GM21576 (cell line): ENCODE measurements around the gene CELF1.
"Not testable (repeated sequence)": the region's sequence is repeated elsewhere in the genome, so short reads cannot be mapped to it uniquely, and the experiment has no call there.

Experiments used
- ATAC-seq: cut with Tn5 transposase; IDR thresholded peaks from one replicate; pipeline ENCODE4 v1.9.1; 2021; ENCODE audit warnings: mild to moderate bottlenecking, moderate library complexity; ENCODE audit not compliant: unreplicated experiment

The CELF1 gene

GRCh38 chr11:47577460-47578041, 24.6 kb upstream of the CELF1 start:
- no peak for ATAC-seq

- ATAC-seq: no peak
Observed at GRCh38 chr11:47573321-47573720, 20.4 kb upstream of the CELF1 start.

- no peak for ATAC-seq
Observed at GRCh38 chr11:47572715-47573255, 19.9 kb upstream of the CELF1 start.

- ATAC-seq: no peak
Observed at GRCh38 chr11:47571895-47572294, 19.0 kb upstream of the CELF1 start.

DNA sequence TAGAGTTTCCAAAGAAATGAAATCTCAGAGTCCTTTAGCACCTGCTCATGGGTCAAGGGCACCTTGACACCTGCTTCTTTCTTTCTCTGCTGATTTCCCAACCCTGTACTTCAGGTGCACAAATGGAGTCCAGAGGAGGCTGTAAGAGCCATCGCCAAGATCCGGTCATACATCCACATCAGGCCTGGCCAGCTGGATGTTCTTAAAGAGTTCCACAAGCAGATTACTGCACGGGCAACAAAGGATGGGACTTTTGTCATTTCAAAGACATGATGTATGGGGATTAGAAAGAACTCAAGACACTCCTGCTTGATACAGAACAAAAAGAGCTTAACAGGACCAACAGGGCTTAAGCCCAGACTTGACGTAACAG, 18.4 kb upstream of the CELF1 start:
- no peak for ATAC-seq

DNA sequence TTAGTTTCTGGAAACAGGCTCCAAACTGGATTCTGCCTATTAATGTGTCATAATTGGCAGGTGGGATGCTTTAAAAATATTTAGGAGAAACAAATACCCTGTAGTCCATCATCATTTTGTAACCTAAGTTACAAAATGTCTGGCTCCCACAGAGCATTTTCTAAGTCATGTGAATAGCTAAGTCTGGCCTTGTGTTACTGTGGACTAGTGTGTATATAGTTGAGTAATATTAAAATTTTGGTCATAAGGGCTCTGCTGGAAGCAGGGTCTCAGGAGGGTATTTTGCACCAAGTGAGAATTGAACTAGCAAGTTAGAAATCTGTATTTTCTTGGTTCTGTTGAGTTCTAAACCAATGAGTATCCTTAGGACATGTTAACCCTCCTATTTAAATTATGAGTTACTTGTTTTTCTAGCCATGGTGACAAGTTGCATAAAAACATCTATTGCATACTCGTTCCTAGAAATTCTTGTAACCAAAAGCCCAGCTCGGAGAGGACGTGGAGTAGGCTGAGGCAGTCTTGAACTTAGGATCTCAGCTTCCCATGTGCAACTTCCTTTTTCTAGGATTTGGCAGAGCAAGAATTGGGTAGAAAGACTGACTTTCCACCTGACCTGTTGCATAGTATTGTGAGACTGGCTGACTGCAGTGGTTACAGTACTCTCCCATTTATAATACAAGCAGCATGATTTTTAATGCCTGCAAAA, 17.9 kb upstream of the CELF1 start:
- no peak for ATAC-seq

DNA sequence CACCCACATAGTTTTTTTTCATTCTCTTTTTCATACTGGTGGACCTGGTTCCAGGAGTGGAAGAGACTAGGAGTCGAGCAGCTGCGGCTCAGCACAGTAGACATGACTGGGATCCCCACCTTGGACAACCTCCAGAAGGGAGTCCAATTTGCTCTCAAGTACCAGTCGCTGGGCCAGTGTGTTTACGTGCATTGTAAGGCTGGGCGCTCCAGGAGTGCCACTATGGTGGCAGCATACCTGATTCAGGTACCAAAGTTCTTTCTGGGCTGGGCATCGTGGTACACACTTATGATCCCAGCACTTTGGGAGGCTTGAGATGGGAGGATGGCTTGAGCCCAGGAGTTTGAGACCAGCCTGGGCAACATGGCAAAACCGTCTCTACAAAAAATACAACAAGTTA, 16.7 kb upstream of the CELF1 start:
- ATAC-seq: no peak

DNA sequence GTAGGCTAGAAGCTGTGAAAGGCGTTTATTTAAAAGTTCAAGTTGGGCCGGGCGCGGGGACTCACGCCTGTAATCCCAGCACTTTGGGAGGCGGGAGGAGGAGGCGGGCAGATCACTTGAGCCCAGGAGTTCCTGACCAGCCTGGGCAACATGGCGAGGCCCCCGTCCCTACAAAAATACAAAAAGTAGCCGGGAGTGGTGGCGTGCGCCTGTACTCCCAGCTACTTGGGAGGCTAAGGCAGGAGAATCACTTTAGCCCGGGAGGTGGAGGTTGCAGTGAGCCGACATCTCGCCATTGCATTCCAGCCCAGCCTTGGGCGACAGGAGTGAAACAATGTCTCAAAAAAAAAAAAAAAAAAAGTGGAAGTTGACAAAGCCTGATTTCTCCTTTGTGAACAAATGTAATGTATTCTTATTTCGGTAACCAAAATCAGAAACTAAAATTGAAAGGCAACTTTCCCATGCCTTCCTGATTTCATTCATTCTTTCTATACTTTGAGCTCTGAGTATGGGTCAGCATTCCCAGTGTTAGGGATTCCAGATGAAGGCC, 13.3 kb upstream of the CELF1 start:
- ATAC-seq: no peak

DNA sequence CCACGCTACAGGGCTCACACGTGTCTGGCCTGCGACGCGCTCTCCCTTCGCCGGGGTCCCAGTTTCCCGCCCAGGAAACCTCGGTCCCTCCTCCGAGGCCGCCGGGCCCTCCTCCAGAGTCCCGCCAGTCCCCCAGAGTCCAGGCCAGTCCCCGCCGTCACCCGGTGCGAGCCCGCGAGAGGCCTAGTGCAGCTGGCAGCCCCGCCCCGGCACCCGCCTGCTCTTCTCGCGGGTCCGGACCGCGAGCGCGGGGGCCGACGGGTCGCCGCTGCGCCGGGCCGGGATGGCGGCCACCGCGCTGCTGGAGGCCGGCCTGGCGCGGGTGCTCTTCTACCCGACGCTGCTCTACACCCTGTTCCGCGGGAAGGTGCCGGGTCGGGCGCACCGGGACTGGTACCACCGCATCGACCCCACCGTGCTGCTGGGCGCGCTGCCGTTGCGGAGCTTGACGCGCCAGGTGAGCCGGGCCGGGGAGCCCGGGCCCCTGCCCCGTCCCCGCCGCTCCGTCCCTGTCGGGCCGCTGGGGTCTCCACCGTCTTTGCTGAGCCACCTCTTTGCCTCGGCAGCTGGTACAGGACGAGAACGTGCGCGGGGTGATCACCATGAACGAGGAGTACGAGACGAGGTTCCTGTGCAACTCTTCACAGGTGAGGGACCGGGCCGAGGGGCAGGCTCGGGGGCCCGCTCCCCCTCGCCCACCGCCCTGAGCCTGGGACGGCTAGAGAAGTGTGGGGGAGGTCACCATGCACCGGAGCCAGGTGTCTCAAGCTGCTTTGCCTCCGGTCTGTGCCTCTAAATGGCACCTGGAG, 12.6 kb upstream of the CELF1 start, which contains the start of gene PTPMT1:
PTPMT1 (plus strand) TSS at position 260 of the 809 bp plus-strand sequence; CDS start at position 284, 24 bp downstream.
- ATAC-seq: peak; percentile 82

GRCh38 chr11:47564933-47565339, 12.0 kb upstream of the CELF1 start:
- ATAC-seq: peak; percentile 22

- not testable (repeated sequence) for ATAC-seq
Observed at GRCh38 chr11:47564366-47564765, 11.4 kb upstream of the CELF1 start.

- ATAC-seq: not testable (repeated sequence)
Observed at GRCh38 chr11:47562393-47562792, 9.5 kb upstream of the CELF1 start.

GRCh38 chr11:47560426-47560825, 7.5 kb upstream of the CELF1 start:
- ATAC-seq: no peak

GRCh38 chr11:47558695-47559094, 5.8 kb upstream of the CELF1 start:
- ATAC-seq: no peak

DNA sequence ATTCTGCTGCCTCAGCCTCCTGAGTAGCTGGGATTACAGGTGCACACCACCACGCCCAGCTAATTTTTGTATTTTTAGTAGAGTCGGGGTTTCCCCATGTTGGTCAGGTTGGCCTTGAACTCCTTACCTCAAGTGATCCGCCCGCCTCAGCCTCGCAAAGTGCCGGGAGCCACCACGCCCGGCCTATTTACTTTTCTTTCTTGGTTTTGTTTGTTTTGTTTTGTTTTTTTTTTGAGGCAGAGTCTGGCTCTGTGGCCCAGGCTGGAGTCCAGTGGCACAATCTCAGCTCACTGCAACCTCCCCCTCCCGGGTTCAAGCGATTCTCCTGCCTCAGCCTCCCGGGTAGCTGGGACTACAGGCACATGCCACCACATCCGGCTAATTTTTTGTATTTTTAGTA, 4.1 kb upstream of the CELF1 start:
- not testable (repeated sequence) for ATAC-seq

DNA sequence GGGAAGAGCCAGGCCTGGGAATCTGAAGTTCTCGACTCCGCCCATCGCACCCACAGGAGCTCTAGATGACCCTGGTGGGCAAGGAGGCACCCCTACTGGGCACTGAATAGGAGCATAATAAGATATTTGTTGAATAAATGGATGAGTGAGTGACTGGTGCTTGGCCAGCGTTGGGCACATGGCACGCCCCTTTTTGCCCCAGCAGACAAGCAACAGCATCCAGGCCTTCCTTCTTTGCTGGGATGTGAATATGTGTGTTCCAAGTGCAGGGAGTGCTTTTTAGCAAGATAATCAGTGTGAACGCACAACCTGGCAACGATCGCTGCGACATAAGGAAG, 443 bp upstream of the CELF1 start:
- peak; percentile 16 for ATAC-seq

DNA sequence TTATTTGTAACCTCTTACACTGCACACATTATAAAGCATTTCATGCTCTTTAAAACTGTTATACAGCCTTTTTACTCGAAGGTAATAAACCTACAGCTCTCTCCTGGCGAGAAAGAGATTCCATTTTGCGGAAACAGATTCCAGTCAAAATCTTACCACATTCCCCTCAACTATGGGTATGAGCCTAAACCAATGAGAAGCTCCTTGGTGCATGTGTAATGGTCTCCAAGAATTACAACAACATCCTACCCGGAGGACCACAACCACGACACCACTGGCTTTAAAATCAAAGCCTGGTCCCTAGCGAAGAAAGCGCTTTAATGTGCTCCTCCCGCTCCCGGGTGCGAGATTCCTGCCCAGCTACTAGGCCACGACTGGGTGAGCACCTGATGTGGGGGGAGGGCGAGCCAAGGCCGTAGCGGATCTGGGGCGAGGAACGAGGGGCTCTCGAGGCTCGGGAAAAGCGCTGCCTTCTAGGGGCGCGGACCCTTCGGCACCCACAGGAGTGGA, 821 bp downstream of the CELF1 start:
- peak; percentile 11 for ATAC-seq

DNA sequence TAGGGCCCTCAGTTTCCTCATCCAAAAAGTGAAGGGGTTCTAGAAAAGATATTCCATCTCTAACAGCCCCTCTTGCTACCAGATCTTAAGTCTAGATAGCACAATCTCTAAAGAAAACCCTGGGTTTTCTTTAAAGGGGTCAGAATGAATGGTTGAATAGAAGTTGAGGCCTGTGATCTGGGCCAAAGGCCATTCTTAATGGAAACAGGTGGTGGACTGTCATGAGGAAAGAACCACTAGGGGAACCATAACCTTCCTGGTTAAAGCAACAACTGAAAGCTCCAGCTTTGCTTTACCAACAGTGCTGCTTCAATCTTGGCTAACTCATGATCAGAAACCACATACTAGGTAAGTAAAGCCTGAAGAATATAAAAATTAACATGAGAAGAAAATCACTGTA, 1.8 kb downstream of the CELF1 start:
- ATAC-seq: no peak

GRCh38 chr11:47550288-47551047, 2.5 kb downstream of the CELF1 start:
- ATAC-seq: no peak

DNA sequence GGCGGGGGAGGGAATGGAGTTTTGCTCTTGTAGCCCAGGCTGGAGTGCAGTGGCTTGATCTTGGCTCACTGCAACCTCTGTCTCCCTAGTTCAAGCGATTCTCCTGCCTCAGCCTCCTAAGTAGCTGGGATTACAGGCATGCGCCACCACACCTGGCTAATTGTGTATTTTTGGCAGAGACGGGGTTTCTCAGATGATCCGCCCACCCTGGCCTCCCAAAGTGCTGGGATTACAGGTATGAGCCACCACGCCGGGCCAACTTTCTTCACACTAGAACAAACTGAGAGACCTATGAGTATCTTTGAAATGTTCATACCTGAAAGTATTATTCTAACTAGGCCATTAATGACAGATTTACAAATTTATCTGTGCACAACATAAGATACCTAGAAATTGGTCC, 6.7 kb downstream of the CELF1 start:
- ATAC-seq: not testable (repeated sequence)
